IMR-90 (cell line): ENCODE measurements around the gene CLIC4. TPM values are rescaled to one million over a fixed set of nuclear protein-coding genes. Genes with fewer than 3 reads are reported as not detected.

Source experiments
- BHLHE40 ChIP-seq: fragments of 150-350 bp; IDR thresholded peaks from 2 replicates; pipeline ENCODE4 v1.6.1; 2016; ENCODE audit warnings: mild to moderate bottlenecking, low read depth, low read length
- CHD1 ChIP-seq: IDR thresholded peaks from 2 replicates; pipeline ENCODE4 v1.6.1; 2012; ENCODE audit warnings: low read depth, low read length, improper control_type of control experiment
- ELK1 ChIP-seq: fragments of 150-350 bp; IDR thresholded peaks from 2 replicates; pipeline ENCODE4 v1.6.1; 2016; ENCODE audit warnings: low read depth, mild to moderate bottlenecking, low read length, moderate library complexity, borderline replicate concordance
- RCOR1 ChIP-seq: IDR thresholded peaks from 2 replicates; pipeline ENCODE4 v1.6.1; 2012; ENCODE audit warnings: mild to moderate bottlenecking, low read length, improper control_type of control experiment; ENCODE audit not compliant: insufficient replicate concordance
- polyA plus RNA-seq, 3 experiments: library from polyadenylated mRNA; depleted of rRNA; stranded (reverse); fragments of >200 nt; gene quantifications; 2 replicates each; pipeline ENCODE4 v1.2.3, GENCODE V29; 2012; ENCODE audit warnings: low replicate concordance in 1 of 3
- total RNA-seq: library from RNA; depleted of rRNA; stranded (reverse); fragments of >200 nt; gene quantifications from 2 replicates; pipeline ENCODE4 v1.2.3, GENCODE V29; 2012

CLIC4 gene
- total and polyA plus RNA-seq, 2 of the 4 experiments (the other 2 are of a cell fraction), result 242 to 392 TPM

DNA sequence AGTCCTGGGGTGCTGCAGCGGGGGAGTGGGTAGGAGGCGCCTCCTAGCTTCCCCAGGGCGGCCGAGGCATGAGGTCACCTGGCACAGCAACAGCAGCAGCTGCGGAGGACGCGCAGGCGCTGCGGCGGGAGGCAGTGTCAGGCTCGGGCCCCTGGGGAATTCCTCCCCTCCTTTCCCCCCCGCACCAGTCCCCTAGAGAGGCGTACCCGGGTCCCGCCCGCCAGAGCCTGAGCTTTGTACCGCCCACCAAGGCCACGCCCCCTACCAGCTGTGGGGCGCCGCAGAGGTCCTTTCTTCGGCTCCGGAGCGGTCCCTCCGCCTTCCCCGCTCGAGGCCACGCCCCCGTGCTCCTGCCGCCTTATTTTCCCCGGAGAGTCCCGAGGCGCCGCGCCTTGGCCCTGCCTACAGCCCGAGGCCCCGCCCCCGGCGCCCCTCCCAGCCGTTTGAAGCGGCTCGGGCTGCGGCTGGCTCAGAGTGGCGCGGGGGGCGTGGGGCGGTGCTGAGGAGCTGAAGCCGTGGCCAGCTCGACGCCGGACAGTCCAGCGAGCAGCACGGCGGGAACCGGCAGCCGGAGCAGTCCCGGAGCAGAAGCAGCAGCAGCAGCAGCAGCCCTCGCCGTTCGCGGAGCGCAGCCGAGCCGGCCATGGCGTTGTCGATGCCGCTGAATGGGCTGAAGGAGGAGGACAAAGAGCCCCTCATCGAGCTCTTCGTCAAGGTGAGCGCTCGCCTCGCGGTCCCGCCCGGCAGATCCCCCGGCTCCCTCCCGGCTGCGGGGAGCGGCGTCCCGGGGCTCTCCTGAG lies at the start of gene CLIC4 (continued):
- no peak for TF ChIP-seq RCOR1
- TF ChIP-seq BHLHE40, result peak; percentile 40; the same call in 1 of the 2 replicates
- no peak for TF ChIP-seq ELK1
- peak; percentile 96 for TF ChIP-seq CHD1
